Chondrocyte (in vitro differentiated cells): ENCODE results near the gene PDE10A. TPM values are rescaled to one million over a fixed set of nuclear protein-coding genes. Genes with fewer than 3 reads are reported as not detected.

Experiments used
- DNase-seq: peaks from one replicate; pipeline ENCODE4 v3.0.0; 2021; ENCODE audit warnings: mixed read lengths, low spot score
- H3K27ac Mint-ChIP-seq: one replicate; pipeline ENCODE4 v1.8.0; 2021; ENCODE audit warnings: mild to moderate bottlenecking, moderate library complexity, mixed read lengths; ENCODE audit not compliant: unreplicated experiment
- H3K27me3 Mint-ChIP-seq: 2 replicates; pipeline ENCODE4 v1.8.0; 2021; ENCODE audit warnings: low read depth, mixed read lengths
- H3K36me3 Mint-ChIP-seq: 2 replicates; pipeline ENCODE4 v1.8.0; 2021; ENCODE audit warnings: low read depth, mixed read lengths
- H3K4me1 Mint-ChIP-seq: 2 replicates; pipeline ENCODE4 v1.8.0; 2021; ENCODE audit warnings: low read depth, mild to moderate bottlenecking, mixed read lengths
- H3K4me3 Mint-ChIP-seq: one replicate; pipeline ENCODE4 v1.8.0; 2021; ENCODE audit warnings: mild to moderate bottlenecking, moderate library complexity, mixed read lengths; ENCODE audit not compliant: unreplicated experiment
- H3K9me3 Mint-ChIP-seq: 2 replicates; pipeline ENCODE4 v1.8.0; 2021; ENCODE audit warnings: low read depth, mixed read lengths
- CTCF ChIP-seq: fragments of 200-600 bp; sonication (generic); IDR thresholded peaks from 2 replicates; pipeline ENCODE4 v1.5.0; 2021; ENCODE audit warnings: antibody characterized with exemption, mild to moderate bottlenecking, moderate library complexity
- total RNA-seq: library from RNA; stranded (reverse); gene quantifications from 3 replicates; pipeline ENCODE4 v1.2.1, GENCODE V29; 2021

PDE10A gene
- total RNA-seq, 1 donor from 2014 or later = 13.7 TPM

DNA sequence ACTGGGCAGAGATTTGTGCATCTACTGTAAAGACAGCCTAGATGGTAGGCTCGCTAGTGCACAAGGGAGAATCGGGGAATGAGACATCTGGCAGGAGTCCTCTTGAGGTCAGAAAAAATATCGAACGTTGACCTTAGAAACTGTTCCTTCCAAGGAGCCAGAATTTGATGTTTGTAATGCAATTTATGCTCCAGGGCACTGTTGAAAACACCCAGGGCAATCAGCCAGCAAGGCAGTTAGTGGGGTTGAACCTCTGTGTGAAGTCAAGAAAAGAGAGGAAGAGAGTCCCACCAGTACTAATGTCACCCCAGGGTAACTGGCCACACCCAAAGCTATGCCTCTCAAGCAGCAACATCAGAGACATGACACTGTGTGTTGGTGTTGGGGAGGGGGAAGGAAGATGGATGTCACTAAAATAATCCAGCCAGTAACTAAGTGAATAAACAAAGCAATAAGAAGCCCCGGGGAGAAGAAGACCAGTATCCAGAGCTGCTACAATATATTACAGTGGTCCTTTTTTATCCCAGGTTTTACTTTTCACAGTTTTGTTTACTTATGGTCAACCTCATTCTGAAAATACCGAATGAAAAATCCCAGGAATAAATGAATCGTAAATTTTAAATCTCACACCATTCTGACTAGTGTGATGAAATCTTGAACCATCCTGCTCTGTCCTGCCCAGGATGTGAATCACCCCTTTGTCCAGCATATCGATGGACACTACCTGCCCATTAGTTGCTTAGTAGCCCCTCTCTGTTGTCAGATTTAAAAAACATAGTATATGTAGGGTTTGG lies 32.9 kb upstream of the PDE10A start:
- no peak for DNase-seq
- Mint-ChIP-seq H3K4me1 (peaks cover 44% of the 10 kb centered on the region), H3K4me3 (no peak overlapping the region), H3K9me3 (peaks cover 12% of the 10 kb centered on the region), H3K27ac (no peak overlapping the region), H3K36me3 (no peaks in the 10 kb centered on the region), H3K27me3 (no peaks in the 10 kb centered on the region)
- no peak for TF ChIP-seq CTCF

DNA sequence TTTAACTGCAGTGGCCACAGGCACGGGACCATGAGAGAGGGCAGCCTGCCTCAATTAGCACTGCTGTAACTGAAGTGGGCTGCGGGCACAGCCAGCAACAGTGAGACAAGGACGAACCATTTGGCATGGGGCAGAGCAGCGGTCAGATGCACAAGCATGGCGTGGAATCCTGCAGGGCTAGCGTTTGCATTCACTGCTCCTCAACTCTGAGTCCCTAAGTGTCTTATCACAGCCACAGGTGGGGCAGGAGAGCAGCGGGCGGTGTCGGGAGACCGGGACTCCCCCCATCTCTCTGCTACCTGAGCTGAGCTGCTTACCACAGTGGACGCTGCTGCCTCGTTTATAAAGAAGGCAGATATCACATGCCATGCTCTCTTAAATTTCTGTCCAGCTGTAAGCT lies 31.3 kb upstream of the PDE10A start:
- Mint-ChIP-seq H3K9me3 (peaks cover 15% of the 10 kb centered on the region), H3K27me3 (no peaks in the 10 kb centered on the region), H3K27ac (no peak overlapping the region), H3K4me1 (peaks cover 38% of the 10 kb centered on the region), H3K4me3 (no peak overlapping the region), H3K36me3 (peaks cover 2% of the 10 kb centered on the region)
- no peak for DNase-seq
- no peak for TF ChIP-seq CTCF

DNA sequence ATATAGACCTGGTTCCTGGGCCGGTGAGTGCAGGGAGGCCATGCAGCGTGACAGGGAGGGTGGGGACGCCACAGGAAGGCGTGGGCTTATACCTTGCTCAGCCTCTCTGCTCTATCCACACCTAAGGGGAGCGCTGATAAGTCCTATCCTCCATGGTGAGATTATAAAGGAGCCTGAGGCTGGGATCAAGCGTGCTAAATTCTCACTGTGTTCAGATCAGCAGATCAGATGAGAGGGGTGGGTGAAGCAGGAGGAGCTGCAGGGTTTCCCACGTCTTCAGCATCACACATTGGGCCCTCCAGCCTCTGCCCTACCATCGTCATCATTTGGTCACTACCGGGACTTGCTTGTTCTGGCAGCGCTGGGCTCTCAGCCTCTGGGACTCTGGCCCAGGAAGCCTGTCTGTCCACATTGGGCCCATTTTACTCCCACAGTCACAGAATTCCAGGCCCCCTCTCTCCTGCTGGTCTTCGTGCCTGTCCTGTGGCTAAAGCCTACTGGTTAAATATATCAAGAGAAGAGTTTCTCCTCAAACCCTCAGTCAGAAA lies 29.1 kb upstream of the PDE10A start:
- H3K27ac Mint-ChIP-seq = no peak overlapping the region
- TF ChIP-seq CTCF = no peak
- H3K36me3 Mint-ChIP-seq = peaks cover 2% of the 10 kb centered on the region
- H3K27me3 Mint-ChIP-seq = no peaks in the 10 kb centered on the region
- H3K4me3 Mint-ChIP-seq = no peak overlapping the region
- peaks cover 11% of the 10 kb centered on the region for H3K9me3 Mint-ChIP-seq
- no peak for DNase-seq
- H3K4me1 Mint-ChIP-seq = peaks cover 33% of the 10 kb centered on the region

DNA sequence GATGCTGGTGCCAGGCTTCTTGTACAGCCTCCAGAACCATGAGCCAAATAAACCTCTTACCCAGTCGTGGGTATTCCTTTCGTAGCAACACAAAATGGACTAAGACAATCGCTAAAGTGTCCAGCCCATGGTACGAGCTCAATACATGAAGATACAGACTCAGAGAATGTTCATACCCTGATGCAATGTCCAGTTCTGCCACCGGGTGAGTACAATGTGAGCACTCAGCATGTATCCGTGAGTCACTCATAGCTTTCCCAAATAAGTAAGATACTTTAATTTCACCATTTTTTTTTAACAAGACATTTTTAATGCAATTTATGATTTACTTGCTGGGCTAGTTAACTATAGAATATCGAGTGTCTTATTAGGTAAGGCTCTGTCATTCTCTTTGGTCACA lies 26.7 kb upstream of the PDE10A start:
- H3K9me3 Mint-ChIP-seq = peaks cover 3% of the 10 kb centered on the region
- peak; percentile 40 for TF ChIP-seq CTCF
- DNase-seq = no peak
- no peak overlapping the region for H3K4me3 Mint-ChIP-seq
- peaks cover 2% of the 10 kb centered on the region for H3K27me3 Mint-ChIP-seq
- peaks cover 2% of the 10 kb centered on the region for H3K36me3 Mint-ChIP-seq
- H3K4me1 Mint-ChIP-seq = peaks cover 9% of the 10 kb centered on the region
- no peak overlapping the region for H3K27ac Mint-ChIP-seq

GRCh38 chr6:165686596-165687365 lies 23.7 kb upstream of the PDE10A start:
- Mint-ChIP-seq H3K4me1 (peaks cover 8% of the 10 kb centered on the region), H3K36me3 (peaks cover 2% of the 10 kb centered on the region), H3K4me3 (no peak overlapping the region), H3K9me3 (peaks cover 3% of the 10 kb centered on the region), H3K27me3 (peaks cover 2% of the 10 kb centered on the region), H3K27ac (no peak overlapping the region)
- no peak for TF ChIP-seq CTCF
- DNase-seq = no peak
